Subcutaneous adipose tissue (tissue), 4 donors: ENCODE measurements around the gene C1QTNF4. TPM values are rescaled to one million over a fixed set of nuclear protein-coding genes. Genes with fewer than 3 reads are reported as not detected.

ENCODE experiments used
- total RNA-seq, 4 donors: library from RNA; depleted of rRNA; stranded (reverse); fragments of >200 nt; gene quantifications; one replicate each; pipeline ENCODE4 v1.1.0, GENCODE V29; 2016
- TF ChIP-seq, protein P1 (sequence below): fragments of 450-650 bp; IDR thresholded peaks from one replicate; pipeline ENCODE4 v1.5.1; 2016; ENCODE audit warnings: low read depth, mild to moderate bottlenecking, control low read depth, antibody characterized with exemption, moderate library complexity

The C1QTNF4 gene
- 1 to 10 TPM in 3 of 4 donors, under 1 TPM in 1; 0.82 to 2.6 (median 1.3) TPM for total RNA-seq

DNA sequence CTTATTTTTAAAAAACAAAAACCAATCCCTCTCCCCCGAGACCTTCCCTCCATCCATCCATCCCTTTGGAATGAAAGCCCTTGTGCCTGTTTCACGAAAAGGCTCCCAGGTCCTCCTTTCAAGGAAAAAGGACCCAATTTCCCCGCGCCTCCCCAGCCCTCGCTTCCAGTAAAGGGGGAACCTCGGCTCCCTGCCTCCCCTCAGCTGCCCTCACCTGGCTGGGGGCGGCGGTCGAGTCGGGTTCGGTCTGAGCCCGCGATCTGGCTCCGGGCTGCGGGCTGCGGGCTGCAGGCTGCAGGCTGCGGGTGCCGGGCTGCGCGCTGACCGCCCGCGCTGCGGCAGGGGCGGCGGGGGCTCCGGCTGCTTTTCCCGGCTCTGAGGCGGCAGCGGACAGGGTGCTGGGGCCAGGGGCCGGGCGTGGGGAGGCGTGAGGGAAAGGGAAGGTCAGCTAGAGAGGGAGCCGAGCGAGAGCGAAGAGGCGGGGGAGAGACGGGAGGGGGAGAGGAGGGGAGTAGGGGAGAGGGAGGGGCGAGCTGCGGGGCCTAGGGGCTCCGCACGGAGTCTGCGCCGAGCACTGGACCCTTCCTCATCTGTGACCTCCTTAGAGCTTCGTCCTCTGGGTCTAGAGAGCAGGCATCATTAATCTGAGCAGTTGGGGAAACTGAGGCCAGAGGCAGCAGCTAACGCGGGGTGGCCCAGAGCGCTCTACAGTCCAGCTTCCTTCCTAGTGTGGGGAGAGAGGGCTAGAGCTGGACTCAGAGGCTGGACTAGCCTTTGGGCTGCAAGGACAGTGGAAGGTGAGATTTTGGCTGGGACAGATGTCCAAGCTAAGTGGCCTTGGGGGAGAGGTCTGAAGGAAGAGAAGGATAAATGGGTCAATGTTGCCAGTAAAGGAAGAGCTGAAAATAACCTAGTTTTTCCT lies at the start of gene C1QTNF4:
TSS of gene C1QTNF4 (minus strand) at position 478 of the 922 bp plus-strand sequence. CDS start 3,601 bp downstream, outside the sequence.
- TF ChIP-seq, protein P1, sequence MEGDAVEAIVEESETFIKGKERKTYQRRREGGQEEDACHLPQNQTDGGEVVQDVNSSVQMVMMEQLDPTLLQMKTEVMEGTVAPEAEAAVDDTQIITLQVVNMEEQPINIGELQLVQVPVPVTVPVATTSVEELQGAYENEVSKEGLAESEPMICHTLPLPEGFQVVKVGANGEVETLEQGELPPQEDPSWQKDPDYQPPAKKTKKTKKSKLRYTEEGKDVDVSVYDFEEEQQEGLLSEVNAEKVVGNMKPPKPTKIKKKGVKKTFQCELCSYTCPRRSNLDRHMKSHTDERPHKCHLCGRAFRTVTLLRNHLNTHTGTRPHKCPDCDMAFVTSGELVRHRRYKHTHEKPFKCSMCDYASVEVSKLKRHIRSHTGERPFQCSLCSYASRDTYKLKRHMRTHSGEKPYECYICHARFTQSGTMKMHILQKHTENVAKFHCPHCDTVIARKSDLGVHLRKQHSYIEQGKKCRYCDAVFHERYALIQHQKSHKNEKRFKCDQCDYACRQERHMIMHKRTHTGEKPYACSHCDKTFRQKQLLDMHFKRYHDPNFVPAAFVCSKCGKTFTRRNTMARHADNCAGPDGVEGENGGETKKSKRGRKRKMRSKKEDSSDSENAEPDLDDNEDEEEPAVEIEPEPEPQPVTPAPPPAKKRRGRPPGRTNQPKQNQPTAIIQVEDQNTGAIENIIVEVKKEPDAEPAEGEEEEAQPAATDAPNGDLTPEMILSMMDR: no peak

- TF ChIP-seq, protein P1: no peak
These were observed 48.1 kb upstream of the C1QTNF4 start, which contains the start of gene MTCH2 for GRCh38 chr11:47642099-47642855. MTCH2 (minus strand) TSS chr11:47642559; CDS start chr11:47642465, 94 bp downstream.

GRCh38 chr11:47641600-47642098 lies 47.4 kb upstream of the C1QTNF4 start:
- TF ChIP-seq, protein P1: no peak

DNA sequence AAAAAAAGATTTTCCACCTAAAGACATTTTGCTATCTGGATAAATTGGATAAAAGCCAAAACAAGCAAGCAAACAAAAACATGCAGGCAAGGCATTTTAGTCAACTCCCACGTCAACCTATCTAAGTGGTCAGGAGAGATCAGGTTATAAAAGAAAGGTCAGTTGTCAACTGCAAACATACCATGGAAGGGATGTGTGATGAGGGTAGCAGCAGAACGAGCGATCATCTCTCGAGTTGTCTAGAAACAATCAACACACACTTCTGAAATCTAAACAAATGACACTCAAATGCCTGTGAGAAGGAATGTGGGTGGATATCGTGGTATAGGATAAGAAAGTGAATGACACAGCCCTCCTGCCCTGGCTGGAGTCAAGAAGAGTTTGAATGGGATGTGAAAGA lies 37.3 kb upstream of the C1QTNF4 start:
- TF ChIP-seq, protein P1: no peak

DNA sequence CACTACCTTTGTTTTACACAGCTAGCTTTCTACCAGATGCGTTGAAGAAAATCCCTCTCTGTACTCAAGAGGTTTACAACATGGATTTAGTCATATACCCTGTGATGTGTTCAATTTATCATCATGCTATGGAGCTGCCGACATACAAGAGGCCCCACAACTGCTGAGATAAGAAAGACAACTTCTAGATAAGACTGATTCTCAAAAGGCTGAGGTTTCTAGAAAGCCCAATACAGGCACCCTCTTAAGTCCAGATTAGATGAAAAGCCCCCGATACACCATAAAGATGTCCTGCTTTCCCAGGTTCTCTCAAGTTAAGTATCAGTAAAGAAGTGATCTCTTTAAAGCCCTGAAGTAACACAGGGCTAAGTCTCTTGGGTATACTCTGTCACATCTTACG lies 33.8 kb upstream of the C1QTNF4 start:
- TF ChIP-seq, protein P1: no peak

DNA sequence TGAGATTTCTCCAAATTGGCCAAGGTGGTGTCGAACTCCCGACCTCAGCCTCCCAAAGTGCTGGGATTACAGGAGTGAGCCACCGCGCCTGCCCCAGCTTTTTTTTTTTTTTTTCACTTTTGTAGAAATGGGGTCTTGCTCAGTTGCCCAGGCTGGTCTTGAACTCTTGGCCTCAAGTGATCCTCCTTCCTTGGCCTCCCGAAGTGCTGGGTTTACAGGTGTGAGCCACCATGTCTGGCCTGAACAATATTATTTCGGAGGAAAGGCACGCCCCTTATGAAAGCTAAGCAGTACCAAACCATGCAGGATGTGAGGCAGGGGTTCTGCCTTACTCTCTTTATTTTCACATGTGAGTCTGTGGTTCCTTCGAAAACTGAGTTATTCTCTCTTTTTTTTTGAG lies 32.0 kb upstream of the C1QTNF4 start:
- TF ChIP-seq, protein P1: no peak
